HG03558 (cell line): ENCODE data around the gene OPTN.
"Not testable (repeated sequence)": the region's sequence is repeated elsewhere in the genome, so short reads cannot be mapped to it uniquely, and the experiment has no call there.

Experiments
- ATAC-seq: cut with Tn5 transposase; IDR thresholded peaks from one replicate; pipeline ENCODE4 v1.9.1; 2021; ENCODE audit warnings: moderate number of reproducible peaks; ENCODE audit not compliant: unreplicated experiment; ENCODE audit errors: extremely low read depth

OPTN gene

DNA sequence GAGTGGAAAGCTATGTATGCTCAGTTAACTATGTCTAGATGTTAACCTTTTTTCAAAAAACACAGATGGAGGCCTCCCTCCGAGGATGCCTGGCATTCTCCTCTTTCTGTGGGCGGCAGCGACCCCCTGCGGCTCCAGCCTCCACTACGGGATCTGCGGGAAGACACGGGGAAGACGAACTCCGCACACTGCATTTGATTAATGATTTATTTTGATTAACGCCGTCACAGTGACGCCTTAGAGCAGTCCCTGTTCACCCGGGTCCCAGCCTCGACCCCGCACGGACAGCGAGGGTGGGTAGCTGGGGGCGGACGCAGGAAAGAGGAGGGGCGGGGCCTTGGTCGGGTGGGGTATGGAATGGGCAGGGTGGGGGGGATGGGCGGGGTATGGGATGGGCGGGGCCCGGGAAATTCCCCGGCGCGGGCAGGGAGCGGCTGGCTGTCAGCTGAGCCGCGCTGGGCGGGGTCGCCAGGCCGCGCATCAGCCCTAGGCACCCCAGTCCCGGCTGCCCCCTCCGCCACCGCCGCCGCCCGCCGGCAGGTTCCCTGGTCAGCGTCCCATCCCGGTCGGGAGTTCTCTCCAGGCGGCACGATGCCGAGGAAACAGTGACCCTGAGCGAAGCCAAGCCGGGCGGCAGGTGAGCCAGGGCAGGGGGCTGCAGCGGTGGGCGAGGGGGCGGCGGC, at the start of gene OPTN:
TSS of gene OPTN (plus strand) at position 498 of the 683 bp plus-strand sequence. CDS start 8,960 bp downstream, outside the sequence.
- ATAC-seq: no peak

DNA sequence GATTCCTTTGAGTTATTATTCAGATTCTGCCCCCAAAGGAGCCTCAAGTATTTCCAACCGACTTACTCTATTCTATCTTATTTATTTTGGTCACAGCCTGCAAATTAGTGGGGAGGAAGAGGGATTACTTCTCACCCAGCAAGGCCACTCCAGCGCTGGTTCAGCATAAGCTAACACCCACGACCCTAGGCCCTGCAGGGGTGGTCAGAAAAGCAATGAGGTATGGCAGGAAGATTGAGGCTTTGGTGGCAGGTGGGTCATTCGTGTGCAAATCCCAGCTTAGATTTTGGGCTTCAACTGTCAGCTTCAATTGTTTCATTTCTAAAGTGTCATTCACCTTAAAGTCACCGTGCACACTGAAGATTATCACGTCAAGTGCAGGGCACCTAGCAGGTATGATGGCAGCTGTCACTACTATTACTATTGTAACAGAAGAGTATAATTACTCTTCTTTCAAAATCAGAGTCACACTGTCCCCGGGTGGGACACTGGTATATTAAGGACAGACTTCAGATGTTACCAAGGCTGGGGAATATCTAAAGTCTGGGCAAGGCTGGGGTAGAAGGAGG, 48.8 kb upstream of the OPTN start:
- ATAC-seq: no peak

DNA sequence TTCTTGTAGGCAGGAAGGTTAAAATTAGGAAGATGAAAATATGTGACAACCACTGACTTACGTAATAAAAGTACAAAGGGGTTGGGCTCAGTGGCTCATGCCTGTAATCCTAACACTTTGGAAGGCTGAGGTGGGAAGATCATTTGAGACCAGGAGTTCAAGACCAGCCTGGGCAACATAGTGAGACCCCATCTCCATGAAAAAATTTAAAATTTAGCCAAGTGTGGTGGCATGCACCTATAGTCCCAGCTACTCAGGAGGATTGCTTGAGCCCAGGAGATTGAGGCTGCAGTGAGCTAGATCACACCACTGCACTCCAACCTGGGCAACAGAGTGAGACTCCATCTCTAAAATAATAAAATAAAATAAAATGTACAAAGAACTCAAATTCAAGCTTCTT, 46.8 kb upstream of the OPTN start:
- not testable (repeated sequence) for ATAC-seq

DNA sequence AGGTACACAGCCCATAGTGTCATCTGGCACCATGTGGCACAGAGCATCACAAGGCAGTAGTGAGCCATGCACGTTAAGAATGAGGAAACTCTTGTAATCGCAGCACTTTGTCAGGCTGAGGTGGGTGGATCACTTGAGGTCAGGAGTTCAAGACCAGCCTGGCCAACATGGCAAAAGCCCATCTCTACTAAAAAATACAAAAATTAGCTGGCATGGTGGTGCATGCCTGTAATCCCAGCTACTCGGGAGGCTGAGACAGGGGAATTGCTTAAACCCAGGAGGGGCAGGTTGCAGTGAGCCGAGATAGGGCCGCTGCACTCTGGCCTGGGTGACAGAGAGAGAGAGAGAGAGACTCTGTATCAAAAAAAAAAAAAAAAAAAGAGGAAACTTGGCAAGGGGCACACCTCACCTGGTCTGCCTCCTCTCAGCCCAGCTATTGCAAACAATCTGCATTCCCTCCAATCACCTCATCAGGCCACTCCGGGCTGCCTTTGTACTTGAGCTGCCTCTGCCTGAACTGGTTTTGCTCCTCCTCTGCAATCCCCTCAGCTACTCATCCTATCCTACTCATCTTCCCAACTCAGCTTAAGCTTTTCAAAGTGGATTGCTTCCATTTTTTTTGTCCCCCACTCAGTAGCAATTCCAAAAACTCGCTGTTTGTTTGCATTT, 46.0 kb upstream of the OPTN start:
- ATAC-seq: no peak

DNA sequence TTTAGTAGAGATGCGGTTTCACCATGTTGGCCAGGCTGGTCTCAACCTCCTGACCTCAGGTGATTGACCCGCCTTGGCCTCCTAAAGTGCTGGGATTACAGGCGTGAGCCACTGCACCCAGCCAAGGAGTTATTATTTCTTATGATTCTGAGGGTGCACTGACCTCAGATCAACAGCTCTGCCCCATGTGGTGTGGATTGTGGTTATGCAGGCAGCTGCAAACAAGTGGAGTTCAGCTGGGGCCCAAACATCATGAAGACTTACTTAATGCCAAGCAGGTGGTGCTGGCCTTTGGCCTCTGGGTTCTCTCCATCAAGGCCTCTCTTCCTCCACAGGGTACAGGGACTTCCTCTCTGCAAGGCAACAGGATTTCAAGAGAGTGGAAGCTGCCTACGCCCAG, 45.1 kb upstream of the OPTN start:
- no peak for ATAC-seq

DNA sequence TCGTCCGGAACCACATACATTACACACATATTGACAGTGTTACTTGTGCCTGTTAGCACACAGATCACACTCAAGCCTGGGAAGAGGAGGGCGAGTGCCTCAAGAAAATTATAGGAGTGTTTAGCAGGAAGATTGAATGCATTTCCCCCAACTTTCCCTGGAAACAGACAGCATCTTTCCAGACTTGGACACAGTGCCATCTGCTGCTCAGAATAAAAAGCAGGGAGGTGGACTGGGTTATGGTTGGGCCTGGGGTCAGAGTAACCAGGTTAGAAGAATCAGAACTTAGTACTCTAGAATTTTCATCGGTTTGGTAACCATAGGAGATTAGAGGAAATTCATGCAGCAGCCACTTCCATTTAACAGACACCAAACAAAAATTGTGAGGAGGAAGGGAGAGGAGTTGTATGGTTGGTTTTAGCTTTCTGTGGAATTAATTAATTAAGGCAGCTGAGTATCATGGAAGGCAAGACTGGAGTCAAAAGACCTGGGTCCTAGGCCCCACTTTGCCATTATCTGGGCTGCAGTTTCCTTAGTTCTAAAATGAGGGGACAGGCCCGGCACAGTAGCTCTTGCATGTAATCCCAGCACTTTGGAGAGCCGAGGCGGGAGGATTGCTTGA, 43.4 kb upstream of the OPTN start:
- ATAC-seq: no peak

DNA sequence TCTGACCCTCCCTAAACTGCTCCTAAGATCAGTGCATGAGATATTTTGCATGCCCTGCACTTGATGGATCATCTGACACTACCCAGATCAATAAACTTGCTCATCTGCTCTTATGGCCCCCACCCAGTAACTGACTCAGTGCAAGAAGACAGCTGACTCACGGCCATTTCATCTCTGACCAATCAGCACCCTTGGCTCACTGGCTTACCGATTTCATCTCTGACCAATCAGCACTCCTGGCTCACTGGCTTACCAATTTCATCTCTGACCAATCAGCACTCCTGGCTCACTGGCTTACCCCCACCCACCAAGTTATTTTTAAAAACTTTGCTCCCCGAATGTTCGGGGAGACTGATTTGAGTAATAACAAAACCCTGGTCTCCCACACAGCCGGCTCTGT, 37.2 kb upstream of the OPTN start:
- ATAC-seq: no peak

DNA sequence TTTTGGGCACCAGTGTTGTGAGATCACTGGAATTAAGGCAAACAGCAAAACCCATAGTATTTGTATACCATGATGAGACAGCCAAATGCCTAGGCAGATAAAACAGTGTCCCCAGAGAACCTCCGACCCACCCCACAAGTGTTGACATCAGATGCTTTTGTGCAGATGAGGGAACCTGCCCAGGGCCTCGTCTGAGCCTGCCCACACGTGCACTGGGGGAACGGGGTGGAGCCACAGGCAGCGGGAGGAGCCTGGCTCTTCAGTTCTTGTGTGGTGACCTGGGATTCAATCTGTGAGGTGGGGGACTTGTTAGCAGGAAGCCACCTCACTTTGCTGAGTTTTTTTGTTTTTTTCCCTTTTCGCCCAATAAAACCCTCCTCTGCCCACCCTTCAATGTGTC, 33.4 kb upstream of the OPTN start:
- ATAC-seq: no peak

DNA sequence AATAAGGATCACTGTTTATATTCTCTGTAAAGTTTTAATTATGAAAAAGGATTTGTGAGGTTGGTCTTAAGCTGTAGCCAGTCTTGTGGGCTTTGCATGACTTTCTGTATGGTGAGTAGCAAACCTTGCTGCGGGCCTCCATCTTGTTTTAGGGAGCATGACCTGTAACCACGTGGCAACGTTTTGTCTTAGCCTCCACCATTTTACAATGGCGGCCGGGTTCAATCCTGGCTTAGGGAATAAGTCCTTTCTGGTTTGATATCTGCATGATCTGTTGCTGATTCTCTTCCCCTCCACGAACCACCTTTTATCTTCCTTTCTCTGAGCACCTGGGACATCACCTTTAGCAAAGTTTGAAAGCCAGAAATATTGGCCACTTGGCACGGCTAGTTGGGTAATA, 32.5 kb upstream of the OPTN start:
- ATAC-seq: no peak

DNA sequence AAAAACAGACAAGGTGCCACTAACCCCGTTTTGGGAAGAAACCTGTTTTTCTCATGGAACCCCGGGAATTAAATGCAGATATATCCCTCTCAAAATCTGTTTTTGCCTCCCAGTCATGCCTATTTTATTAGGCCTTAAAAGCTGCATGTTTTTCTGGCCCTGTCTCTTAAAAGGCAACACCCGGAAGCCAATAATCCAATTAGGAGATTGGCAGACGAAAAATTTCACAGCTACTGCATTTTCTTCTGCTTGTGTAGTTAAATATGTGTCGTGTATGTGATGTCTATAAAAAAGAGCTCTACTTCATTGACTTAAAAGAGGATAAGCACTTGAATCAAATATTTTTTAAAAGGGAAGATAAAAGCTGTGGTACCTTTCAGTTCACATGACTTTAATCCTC, 31.9 kb upstream of the OPTN start:
- no peak for ATAC-seq

DNA sequence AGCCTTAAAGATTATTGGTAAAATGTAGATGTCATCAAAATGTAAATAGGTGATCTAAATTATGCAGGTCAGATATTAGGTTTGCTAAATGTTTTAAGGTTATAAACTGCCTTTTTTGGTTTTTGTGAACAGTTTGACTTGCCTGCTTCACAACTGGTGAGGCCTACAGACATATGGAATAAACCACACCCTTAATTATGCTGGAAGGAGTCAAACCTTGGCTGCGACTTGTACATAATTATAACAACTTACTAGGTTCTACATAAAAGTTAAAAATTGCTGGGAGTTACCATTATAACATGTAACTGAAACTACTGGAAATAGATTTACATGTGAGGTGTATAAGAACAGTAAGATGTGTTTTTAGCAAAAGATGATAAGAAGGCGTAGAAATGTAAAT, 31.5 kb upstream of the OPTN start:
- ATAC-seq: no peak

DNA sequence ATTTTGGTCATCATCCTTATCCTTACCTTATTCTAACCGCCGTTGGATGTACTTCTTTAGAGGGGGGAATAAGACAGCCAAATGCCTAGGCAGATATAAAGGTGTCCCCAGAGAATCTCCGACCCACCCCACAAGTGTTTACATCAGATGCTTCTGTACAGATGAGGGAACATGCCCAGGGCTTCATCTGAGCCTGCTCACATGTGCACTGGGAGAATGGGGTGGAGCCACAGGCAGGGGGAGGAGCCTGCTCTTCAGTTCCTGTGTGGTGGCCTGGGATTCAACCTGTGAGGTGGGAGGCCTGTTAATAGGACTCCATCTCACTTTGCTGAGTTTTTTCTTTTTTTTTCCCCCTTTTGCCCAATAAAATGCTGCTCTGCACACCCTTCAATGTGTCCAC, 27.6 kb upstream of the OPTN start:
- ATAC-seq: no peak

DNA sequence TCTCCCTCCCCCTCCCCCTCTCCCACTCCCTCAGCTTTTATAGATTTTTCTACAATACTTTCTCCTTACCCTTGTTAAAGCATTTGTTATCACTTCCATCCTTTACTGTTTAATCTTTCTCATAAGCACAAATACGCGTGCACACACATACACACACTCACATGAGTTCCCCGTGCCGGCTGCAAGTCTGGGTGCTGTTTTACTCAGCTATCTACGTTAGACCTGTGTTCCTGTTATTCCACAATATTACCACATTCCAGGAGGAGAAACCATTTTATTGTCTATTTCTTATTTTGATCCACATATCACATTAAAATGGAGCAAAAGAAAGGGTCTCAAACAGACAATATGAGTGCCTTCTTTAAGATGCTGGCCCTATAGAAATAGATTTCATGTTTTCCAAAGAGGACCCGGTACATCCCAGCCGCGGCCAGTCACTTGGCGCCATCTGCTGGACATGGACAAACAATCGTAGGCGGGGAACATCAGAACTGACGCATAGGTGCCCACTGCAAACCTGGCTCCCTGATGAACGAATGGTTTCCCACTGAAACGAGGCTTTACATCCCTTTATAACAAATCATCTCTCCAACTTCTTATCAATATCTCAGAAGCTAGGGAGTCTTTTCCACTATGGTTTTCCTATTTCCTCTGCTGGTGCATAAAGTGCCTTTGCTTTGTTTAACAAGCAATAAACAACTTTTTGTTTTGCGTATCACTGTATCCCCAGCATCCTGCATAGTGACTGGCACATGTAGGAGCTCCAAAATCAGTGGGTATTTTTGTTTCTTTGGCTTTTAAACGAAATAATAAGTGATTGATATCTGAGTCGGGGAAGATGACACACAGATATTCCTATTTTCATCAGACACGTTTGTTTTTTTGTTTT, 25.2 kb upstream of the OPTN start:
- ATAC-seq: no peak

DNA sequence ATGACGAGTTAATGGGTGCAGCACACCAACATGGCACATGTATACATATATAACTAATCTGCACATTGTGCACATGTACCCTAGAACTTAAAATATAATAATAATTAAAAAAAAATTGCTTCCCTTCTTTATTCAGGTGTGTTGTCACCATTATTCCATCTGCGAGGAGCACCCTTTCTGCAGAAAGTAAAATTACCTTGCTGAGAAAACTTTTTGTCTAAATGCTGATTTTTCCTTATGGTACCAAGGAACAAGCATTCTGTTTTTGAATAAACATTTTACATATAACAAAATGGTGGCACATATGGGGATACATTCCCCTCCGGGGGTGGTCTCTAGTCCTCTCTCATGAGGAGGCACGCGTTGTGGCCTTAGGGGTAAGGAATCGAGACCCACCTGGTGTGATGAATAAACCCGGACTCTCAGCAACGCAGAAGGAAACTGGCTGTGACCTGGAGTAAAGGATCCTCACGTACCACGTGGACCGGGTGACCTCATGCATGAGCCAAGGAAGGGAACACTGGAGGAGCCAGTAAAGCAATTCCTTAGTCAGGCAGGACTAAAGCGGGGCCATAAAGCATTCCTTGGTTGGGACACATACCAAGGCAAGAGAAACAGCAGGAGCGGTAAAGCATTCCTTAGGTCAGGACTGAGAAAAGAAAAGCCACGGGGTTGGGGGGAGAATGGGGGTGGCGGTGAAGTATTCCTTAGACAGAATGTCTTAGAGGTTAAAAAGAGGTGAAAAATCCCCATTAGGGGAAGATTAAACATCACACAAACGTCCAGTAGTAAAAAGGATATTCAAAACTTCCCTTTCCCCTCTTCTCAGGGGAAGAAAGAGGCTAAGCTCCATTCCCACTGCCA, 20.8 kb upstream of the OPTN start:
- no peak for ATAC-seq

DNA sequence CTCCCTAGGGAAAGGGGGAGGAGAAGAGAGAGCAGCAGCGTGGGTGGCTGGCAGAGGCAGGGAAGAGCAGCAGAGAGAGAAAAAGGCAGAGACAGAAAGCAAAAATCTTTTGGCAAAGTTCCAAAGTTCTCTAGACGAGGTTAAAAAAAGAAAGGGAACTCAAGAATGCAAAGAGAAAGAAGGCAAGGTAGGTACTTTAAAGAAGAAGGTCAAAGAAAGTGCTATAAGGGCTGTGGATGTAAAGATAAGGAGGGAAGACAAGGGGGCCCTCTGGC, 20.2 kb upstream of the OPTN start:
- no peak for ATAC-seq

DNA sequence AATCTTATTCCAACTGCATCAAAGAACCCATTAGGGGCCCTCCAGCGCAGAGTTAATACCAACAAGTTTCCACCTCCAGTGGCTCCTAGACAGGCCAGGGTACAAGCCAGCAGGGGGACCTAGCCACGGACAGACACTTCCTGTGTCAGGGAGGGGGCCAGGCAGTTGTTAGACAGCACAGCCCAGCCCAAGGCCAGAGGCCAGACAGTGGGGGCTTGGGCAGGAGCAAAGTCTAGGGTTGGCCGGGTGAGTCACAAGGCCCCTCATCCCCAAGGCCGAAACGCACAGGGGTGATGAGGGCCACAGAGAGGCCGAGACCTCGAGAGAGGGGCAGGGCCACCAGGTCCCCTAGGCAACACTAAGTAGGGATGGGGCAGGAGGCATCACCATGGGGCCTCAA, 19.3 kb upstream of the OPTN start:
- ATAC-seq: no peak

DNA sequence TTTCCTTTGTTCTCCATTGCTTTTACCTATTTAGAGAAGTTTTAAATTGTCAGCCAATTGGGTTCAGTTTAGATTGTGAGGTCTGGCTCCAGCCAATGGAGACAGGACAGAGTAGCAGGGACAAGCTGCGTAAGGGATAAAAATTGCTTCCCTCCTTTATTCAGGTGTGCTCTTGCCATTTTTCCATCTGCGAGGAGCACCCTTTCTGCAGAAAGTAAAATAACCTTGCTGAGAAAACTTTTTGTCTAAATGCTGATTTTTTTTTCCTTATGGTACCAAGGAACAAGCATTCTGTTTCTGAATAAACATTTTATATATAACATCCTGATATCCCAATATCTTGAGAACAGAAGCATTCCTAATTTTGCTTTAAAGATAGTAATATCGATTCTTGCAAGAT, 16.3 kb upstream of the OPTN start:
- not testable (repeated sequence) for ATAC-seq

DNA sequence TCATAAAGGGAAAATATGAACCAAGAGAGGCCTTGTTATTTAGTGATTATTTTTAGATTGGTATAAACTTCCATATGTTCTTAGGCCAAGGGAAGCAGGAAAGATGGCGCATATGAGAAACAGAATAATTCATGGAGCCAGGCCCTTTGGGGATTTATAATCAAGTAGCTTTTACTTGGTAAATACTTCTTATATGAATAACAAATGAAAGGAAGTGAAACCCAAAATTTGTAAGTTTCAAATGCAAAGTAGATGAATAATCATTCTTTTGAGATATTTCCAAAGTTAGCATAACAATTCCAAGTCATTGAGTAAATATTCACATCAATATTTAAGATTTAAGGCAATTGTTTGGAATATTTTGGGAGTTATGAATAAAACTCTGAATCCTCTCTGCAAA, 13.9 kb upstream of the OPTN start:
- ATAC-seq: no peak

DNA sequence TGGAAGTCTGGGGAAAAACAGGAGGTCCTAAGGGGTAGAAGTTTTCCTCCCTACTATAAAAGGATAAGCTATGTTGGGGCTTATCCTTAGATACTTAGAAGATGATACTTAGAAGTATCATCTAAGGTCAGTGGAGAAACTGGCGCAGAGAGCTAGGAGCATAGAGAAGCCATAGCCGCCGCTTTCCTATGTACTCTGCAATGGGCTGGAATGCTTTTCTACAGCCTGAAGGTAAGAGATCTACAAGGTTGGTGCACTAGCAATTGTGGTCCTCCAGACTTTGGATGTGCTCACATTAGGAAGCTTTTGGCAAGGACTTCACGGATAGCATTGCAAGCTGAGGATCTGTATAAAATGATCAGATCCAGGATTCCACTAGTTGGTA, 12.4 kb upstream of the OPTN start:
- no peak for ATAC-seq
